ENCODE data around the gene LTBP2. TPM values are rescaled to one million over a fixed set of nuclear protein-coding genes. Genes with fewer than 3 reads are reported as not detected.

LTBP2 gene
- total RNA-seq, 1 experiment from 2014 or later: 1.6 TPM

DNA sequence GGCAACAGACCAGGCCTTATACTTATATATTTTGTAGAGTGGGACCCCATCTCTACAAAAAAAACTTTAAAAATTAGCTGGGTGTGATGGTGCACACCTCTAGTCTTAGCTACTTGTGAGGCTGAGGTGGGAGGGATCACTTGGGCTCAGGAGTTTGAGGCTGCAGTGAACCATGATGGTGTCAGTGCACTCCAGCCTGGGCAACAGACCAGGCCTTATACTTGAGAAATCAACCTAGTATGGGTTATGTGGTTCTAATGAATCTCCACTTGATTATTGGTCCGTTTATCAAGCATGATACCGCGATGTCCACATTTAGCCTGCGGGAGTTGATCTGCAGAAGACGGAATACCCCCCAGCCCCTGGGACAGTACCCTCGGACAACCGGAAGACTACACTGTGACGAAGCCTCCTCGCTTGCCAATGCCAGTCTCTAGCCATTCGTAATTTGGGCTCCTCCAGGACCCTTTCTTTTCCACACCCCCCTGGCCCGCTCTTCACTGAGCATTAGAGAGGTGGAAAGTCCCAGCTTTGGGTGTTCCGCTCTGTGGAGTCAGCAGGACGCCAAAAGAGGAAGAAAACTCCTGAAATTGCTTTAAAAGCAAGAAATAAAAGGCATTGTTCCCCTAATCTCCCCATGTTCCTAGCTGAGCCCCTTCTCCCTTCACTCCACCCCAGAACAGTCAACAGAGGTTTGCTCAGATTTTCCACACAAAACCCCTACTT, 19.4 kb downstream of the LTBP2 start:
- no peak for DNase-seq (ENCODE audit: low spot score)

DNA sequence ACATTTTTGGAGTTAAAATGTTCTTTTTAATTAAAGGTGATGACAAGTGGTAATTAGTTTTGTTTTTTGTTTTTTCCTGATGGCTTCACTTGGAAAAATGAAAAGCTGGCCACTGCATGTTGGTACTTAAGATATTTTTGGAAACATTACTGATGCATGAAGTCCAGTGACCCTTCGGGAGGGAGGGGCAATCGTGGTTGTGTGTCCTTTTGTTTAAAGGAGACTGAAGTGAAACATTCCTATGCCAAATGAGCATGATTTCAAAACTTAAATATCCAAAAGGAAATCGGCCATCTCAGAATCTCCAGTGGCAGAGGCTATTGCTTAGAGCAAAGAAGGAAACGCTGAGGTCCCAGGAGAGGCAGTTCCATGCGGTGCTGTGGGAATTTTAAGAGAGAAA, 20.1 kb downstream of the LTBP2 start:
- DNase-seq (ENCODE audit: low spot score): no peak

- no peak for DNase-seq (ENCODE audit: low spot score)
These were observed 20.6 kb downstream of the LTBP2 start for GRCh38 chr14:74591394-74591793.

- no peak for DNase-seq (ENCODE audit: low spot score)
These were observed 22.7 kb downstream of the LTBP2 start for GRCh38 chr14:74589291-74589879.

DNA sequence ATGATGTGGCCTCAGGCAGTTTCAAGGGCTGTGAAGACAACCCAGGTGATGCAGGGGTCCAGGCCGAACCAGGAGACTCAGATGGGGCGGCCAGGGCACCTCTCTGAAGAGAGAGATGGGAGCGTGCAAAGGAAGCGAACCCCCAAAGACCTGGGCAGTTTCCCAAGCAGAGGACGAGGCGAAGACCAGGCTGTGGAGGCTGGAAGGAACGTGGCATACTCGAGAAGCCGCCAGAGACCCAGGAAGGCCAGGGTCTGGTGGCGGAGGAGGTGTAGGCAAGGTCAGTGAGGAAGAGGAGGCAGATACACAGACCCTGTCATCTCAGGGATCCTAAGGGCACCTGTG, 24.7 kb downstream of the LTBP2 start:
- no peak for DNase-seq (ENCODE audit: low spot score)

GRCh38 chr14:74586681-74587362, 25.2 kb downstream of the LTBP2 start:
- no peak for DNase-seq (ENCODE audit: low spot score)

DNA sequence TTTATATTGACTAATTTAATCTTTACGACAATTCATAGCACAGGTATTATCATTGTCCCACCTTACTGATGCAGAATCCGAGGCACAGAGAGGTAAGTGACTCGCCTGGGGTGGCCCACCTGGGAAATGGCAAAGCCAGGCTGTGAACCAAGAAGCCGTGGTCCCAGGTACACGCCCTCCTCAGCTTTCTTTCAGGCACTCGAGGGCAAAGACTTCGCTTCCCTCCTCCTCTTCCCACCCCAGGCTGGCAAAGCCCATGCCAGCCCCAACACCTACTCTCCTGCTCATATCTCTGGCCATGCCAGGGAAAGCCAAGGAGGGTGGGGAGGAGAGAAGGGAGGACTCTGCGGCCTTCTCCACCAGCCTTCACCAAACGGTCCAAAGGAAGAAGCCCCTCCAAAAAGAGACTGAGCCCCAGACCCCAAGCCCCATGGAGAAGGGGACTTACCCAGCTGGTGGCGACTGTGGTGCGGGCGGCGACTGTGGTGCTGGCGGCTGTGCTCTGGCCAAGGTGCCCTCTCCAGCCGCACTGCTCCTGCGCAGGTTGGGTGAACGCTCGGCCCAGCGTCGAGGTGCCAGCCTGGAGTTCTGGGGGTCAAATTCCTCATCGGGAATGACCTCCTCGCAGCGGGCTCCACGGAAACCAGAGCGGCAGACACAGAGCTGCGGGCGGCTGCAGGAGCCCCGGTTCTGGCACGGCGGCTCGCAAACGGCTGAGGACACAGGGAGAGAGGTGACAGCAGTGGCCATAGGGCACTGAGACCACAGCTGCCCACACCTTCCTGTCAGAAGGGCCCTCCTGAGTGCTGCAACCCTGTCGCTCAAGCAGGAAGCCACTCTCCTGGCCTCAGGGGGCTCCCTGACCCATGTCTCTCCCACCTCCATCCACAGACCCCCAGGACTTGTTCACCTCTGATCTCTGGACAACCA, 26.4 kb downstream of the LTBP2 start:
- DNase-seq (ENCODE audit: low spot score): no peak

DNA sequence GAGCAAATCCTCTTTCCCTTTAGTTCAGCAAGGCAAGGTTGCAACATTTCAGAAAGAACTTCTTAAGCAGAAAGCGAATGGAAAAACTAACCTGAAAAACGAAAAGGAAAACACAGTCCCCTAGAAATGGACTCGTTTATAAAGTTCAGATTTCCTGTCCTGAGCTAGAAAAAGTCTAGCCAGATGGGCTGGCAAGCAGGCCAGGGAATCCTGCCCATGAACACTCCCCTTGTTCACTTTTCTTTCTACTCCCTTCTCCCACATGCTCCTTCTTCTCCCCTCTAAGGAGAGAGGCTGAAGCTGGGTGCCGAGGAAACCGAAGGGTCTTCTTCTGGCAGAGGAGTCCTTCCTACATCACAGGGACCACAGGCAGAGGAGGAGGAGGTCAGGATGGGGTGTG, 27.1 kb downstream of the LTBP2 start:
- no peak for DNase-seq (ENCODE audit: low spot score)

- no peak for DNase-seq (ENCODE audit: low spot score)
These were observed 28.2 kb downstream of the LTBP2 start for GRCh38 chr14:74583689-74584434.

GRCh38 chr14:74582910-74583581, 29.0 kb downstream of the LTBP2 start:
- DNase-seq (ENCODE audit: low spot score): peak; percentile 37

- no peak for DNase-seq (ENCODE audit: low spot score)
These were observed 31.8 kb downstream of the LTBP2 start for GRCh38 chr14:74580275-74580672.

GRCh38 chr14:74579447-74580274, 32.4 kb downstream of the LTBP2 start:
- peak; percentile 66 for DNase-seq (ENCODE audit: low spot score)

DNA sequence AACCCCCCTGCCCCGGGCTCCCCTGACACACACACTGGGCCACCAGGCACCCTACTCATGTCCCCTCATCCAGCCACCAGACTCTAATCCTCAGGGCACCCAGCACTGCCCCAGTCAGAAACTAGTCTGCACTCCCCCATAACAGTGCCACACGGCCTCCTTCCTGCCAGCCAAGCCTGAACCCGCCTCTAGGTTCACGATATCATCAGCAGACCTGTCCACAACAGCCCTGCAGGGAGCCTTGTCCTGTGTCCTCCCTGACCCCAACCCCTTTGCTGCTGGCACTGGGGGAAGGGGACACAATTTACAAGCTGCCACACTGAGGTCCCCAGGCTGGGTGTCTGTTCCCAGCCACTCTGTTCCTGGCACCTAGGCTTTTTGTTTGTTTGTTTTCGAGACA, 33.6 kb downstream of the LTBP2 start:
- DNase-seq (ENCODE audit: low spot score): no peak

DNA sequence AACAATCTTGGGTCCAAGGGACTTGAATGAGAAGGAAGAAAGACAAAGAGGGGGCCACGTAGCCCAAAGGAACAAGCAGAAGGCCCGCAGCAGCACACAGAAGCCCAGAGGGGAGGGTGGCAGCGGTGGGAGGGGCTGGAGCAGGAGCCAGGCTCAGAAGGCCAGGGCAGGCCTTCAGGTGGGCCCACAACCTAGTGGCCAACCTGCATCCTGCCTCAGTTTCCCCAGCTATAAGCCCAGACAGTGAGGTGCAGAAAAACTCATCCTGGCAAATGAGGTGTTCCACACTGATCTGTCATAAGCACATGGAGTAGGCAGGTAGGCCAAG, 34.1 kb downstream of the LTBP2 start:
- DNase-seq (ENCODE audit: low spot score): no peak

GRCh38 chr14:74577247-74577947, 34.6 kb downstream of the LTBP2 start:
- no peak for DNase-seq (ENCODE audit: low spot score)

DNA sequence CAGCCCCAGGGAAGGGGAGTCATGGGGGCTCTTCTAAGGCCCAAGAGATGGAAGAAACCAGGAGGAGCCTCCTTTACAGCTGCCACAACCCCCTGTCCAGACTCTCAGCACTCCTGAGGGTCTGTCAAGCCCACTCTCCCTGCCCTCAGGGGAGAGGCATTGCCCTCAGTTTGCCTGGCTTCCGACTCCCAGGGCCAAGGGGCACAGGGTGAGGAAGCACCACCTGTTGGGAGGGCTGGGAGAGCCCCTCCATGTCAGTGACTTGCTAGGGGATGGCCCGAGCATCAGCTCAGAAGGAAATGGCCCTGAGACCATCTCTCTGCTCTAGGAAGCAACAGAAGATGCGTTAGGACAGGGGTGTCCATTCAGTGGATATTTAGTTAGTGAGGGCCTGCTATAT, 36.1 kb downstream of the LTBP2 start:
- DNase-seq (ENCODE audit: low spot score): no peak

DNA sequence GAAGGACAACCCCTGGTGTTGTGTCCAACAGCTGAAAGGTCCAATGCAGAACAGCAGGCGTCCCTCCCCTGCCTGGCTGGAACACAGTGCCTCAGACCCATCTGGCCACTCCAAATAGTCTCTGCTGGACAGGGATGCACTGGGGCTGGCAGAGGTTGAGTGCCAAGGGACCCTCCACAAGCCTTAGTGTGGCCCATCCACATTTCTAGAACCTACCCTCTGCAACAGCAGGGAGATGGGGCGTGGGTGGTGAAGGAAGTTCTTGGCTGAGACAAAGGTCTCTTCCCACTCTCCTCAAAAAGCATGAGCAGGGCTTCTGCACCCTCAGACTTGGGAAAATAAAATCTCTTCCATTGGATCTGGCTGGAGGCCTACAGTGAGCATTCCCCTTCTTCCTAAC, 36.5 kb downstream of the LTBP2 start:
- no peak for DNase-seq (ENCODE audit: low spot score)

GRCh38 chr14:74574706-74575105, 37.3 kb downstream of the LTBP2 start:
- DNase-seq (ENCODE audit: low spot score): peak; percentile 34

GRCh38 chr14:74574090-74574433, 38.0 kb downstream of the LTBP2 start:
- DNase-seq (ENCODE audit: low spot score): peak; percentile 43
